Endothelial cell of umbilical vein (primary cell): Measurements from ENCODE around the gene UAP1L1. TPM values are rescaled to one million over a fixed set of nuclear protein-coding genes. Genes with fewer than 3 reads are reported as not detected.

Source experiments
- BruUV-seq: library from RNA; stranded (reverse); fragments of 400-500 nt; replicated peaks from 2 replicates; lab custom pipeline; 2021; lab: Mats Ljungman, UMichigan
- CTCF ChIA-PET: fragments of 300-600, 350-600 bp; sonication (Branson Sonifier 250); formaldehyde crosslinking; loops from one replicate; lab custom pipeline; 2021; ENCODE audit warnings: antibody characterized with exemption, inconsistent platforms; lab: Charles Lee
- POLR2A ChIA-PET: fragments of 300-600, 350-600 bp; sonication (Branson Sonifier 250); formaldehyde crosslinking; loops from one replicate; lab custom pipeline; 2021; ENCODE audit warnings: antibody characterized with exemption, inconsistent platforms; lab: Charles Lee
- DNase-seq: peaks from one replicate; pipeline ENCODE4 v3.0.0-alpha.2; 2011; ENCODE audit warnings: low read depth, low spot score
- FAIRE-seq: peaks from 2 replicates; lab custom pipeline; 2011; peaks lifted over from hg19 to GRCh38; lab: Jason Lieb, UNC
- H2AFZ ChIP-seq: 2 replicates; pipeline ENCODE4 v1.6.0; 2012; ENCODE audit warnings: low read depth, low read length, control low read depth, inconsistent platforms
- H3K27ac ChIP-seq: 2 replicates; pipeline ENCODE4 v1.5.1; 2011; ENCODE audit warnings: low read depth, mild to moderate bottlenecking, control low read depth, low read length, moderate library complexity; ENCODE audit not compliant: insufficient read depth
- H3K27me3 ChIP-seq, 2 experiments: 2 replicates each; pipeline versions ENCODE4 v1.6.0 to v1.6.1; 2011; ENCODE audit warnings: low read length in 2 of 2, mixed read lengths in 1 of 2; ENCODE audit not compliant: control insufficient read depth in 2 of 2, insufficient read depth in 2 of 2
- H3K36me3 ChIP-seq, 2 experiments: 2 replicates in 1 of 2; 3 replicates in 1 of 2; pipeline ENCODE4 v1.5.1; 2011; ENCODE audit warnings: low read length in 2 of 2, mild to moderate bottlenecking in 1 of 2, moderate library complexity in 1 of 2; ENCODE audit not compliant: control insufficient read depth in 2 of 2, insufficient read depth in 2 of 2; ENCODE audit errors: extremely low read depth in 1 of 2
- H3K4me1 ChIP-seq: 3 replicates; pipeline ENCODE4 v1.5.1; 2011; ENCODE audit warnings: mild to moderate bottlenecking, low read length; ENCODE audit not compliant: control insufficient read depth, insufficient read depth; ENCODE audit errors: extremely low read depth
- H3K4me2 ChIP-seq: 2 replicates; pipeline ENCODE4 v1.6.1; 2011; ENCODE audit warnings: low read length, control low read depth, mixed read lengths; ENCODE audit not compliant: insufficient read depth
- H3K4me3 ChIP-seq, 3 experiments: fragments of 200-600 bp in 1 of 3; sonication (generic), shearing (Covaris generic) in 1 of 3; replicated peaks in 1 of 3; 2 replicates each; pipeline ENCODE4 v1.5.1; 2011 to 2016; ENCODE audit warnings: control low read depth in 3 of 3, low read length in 3 of 3, mild to moderate bottlenecking in 2 of 3, inconsistent platforms in 1 of 3, low read depth in 1 of 3, moderate library complexity in 1 of 3; ENCODE audit not compliant: insufficient read depth in 1 of 3
- H3K79me2 ChIP-seq: 2 replicates; pipeline ENCODE4 v1.6.0; 2012; ENCODE audit warnings: low read length, inconsistent platforms; ENCODE audit not compliant: control insufficient read depth, insufficient read depth
- H3K9ac ChIP-seq: replicated peaks from 2 replicates; pipeline ENCODE3; 2011; ENCODE audit warnings: low read length, control low read depth; ENCODE audit not compliant: insufficient read depth; ENCODE audit errors: extremely low read depth
- H3K9me1 ChIP-seq: replicated peaks from 3 replicates; pipeline ENCODE4 v1.6.0; 2011; ENCODE audit warnings: mild to moderate bottlenecking, low read length; ENCODE audit not compliant: control insufficient read depth, insufficient read depth; ENCODE audit errors: extremely low read depth
- H3K9me3 ChIP-seq: replicated peaks from 2 replicates; pipeline ENCODE4 v1.5.1; 2012; ENCODE audit warnings: low read length, inconsistent platforms; ENCODE audit not compliant: control insufficient read depth, insufficient read depth
- H4K20me1 ChIP-seq: replicated peaks from 2 replicates; pipeline ENCODE3; 2011; ENCODE audit warnings: mild to moderate bottlenecking, low read length; ENCODE audit not compliant: control insufficient read depth, insufficient read depth; ENCODE audit errors: extremely low read depth
- CTCF ChIP-seq, 2 donors: IDR thresholded peaks; 1 replicate in 1 of 2; 2 replicates in 1 of 2; pipeline ENCODE4 v1.5.1; 2011; ENCODE audit warnings: low read length in 2 of 2, mild to moderate bottlenecking in 2 of 2, moderate library complexity in 2 of 2, control low read depth in 1 of 2, inconsistent platforms in 1 of 2, low read depth in 1 of 2; ENCODE audit not compliant: insufficient read depth in 1 of 2; ENCODE audit errors: extremely low read depth in 1 of 2
- JUN ChIP-seq: IDR thresholded peaks from 2 replicates; pipeline ENCODE4 v1.6.1; 2011; ENCODE audit warnings: borderline replicate concordance, low read depth; ENCODE audit not compliant: insufficient read length, insufficient read depth
- dilution Hi-C: fragments of 300-500 bp; cut with MboI; formaldehyde crosslinking; loops from one replicate; pipeline ENCODE4 v1.15.0; 2019; ENCODE audit warnings: low sequenced_read_pairs; ENCODE audit not compliant: extremely low pct_ligation_motif_present
- intact Hi-C: fragments of 100-400 bp; cut with micrococcal nuclease; formaldehyde crosslinking; loops from one replicate; pipeline ENCODE4 v1.10.0; 2022
- polyA plus RNA-seq, 4 experiments: library from polyadenylated mRNA; depleted of rRNA in 3 of 4; stranded (reverse) in 3 of 4; unstranded in 1 of 4; fragments of >200 nt; gene quantifications; 2 replicates each; pipeline versions ENCODE4 v1.2.1 to v1.2.3, GENCODE V29; 2011 to 2012; ENCODE audit warnings: missing spikeins in 1 of 4
- total RNA-seq: library from RNA; stranded (reverse); gene quantifications from 2 replicates; pipeline ENCODE4 v1.2.3, GENCODE V29; 2021

UAP1L1 gene
- total and polyA plus RNA-seq, 2 donors (not counting 3 experiments of a cell fraction or from before 2014, with no cell fraction given) = 26.0 to 41.7 TPM

DNA sequence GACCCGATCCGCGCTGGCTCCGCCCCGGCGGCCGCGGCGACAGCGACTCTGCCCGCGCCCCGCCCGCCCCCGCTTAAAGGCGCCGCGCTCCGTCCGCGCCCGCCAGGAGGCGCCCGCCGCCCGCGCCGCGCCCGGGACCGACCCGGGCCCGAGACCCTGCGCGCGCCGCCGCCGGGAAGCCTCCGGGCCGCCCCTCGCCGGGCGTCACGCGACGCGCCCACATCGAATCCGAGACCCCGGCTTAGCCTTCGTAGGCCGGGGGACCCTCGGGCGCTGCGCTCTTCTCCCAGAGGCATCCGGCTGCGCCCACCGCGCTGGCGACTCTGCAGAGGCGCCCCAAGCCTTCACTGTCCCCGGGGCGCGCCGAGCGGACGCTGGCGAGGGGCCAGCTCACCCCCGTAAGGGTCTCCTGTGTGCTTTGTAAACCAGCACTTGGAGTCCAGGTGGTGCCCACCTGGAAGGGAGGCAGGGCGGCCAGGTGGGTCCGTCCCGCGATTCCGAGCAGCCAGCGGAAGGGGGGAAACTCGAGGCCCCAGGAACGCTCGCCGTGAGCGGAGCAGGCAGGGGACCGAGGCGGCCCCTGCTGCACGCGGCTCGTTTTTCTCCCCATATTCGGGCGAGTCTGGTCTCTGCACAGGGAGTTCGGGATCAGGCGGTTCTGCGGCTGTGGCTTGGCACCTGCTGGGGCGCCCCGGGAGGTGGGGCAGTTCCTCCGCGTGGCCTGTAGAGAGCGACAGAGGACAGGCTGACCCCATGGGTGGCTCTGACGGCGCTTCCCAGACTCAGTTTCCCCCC is 48.9 kb upstream of the UAP1L1 start:
- Histone ChIP-seq H3K79me2 (no peaks in the 10 kb centered on the region), H3K36me3 (no peaks in the 10 kb centered on the region), H3K27me3 (no peaks in the 10 kb centered on the region), H3K27ac (no peak overlapping the region), H3K9ac (no peak overlapping the region), H3K4me2 (peak overlapping the region; percentile 76), H3K4me3 (peak overlapping the region; percentile 24 to 43 (median 34)), H4K20me1 (no peaks in the 10 kb centered on the region), H3K9me1 (no peaks in the 10 kb centered on the region), H3K4me1 (peaks cover 12% of the 10 kb centered on the region), H2AFZ (peak overlapping the region; percentile 72), H3K9me3 (no peaks in the 10 kb centered on the region)
- DNase-seq = peak; percentile 19
- no peak for TF ChIP-seq JUN
- peak in 1 of 2 donors; percentile 60 for TF ChIP-seq CTCF (IDR thresholded peaks at IDR 0.05; ENCODE audit: extremely low read depth in 1 of 2, insufficient read depth in 1 of 2, low read depth in 1 of 2, low read length in 2 of 2)
- BruUV-seq = no TSS peak
- dilution Hi-C loops = no loop called here
- no peak for FAIRE-seq
- POLR2A ChIA-PET = no interaction called here
- intact Hi-C loops = loop anchor here (1.0 to 2.0 kb wide), 4 partner anchors 16 to 58 kb away; partner anchors contain the start of gene MAN1B1
- CTCF ChIA-PET = interaction anchor here (0.7 to 4.5 kb wide), 52 partner anchors 8 to 270 kb away, joined by 3 to 34 read pairs (median 6); partner anchors contain the start of genes ANAPC2, CLIC3, FBXW5 and NPDC1
